Peyer's patch (tissue), 4 donors: Measurements from ENCODE around the gene ZNF184.

ENCODE experiments used
- CTCF ChIP-seq, 6 experiments: fragments of 450-650 bp in 4 of 6; fragments of 200-600 bp in 2 of 6; sonication (generic) in 1 of 6; IDR thresholded peaks; one replicate each; pipeline ENCODE4 v1.5.1; 2017 to 2019; ENCODE audit warnings: antibody characterized with exemption in 6 of 6, mild to moderate bottlenecking in 3 of 6, moderate library complexity in 1 of 6
- POLR2A ChIP-seq, 2 donors: fragments of 450-650 bp; IDR thresholded peaks; one replicate each; pipeline ENCODE4 v1.5.1; 2017; ENCODE audit warnings: antibody characterized with exemption in 2 of 2, mild to moderate bottlenecking in 2 of 2, moderate library complexity in 2 of 2

GRCh38 chr6:27478706-27479318 is 5.9 kb upstream of the ZNF184 start:
- TF ChIP-seq CTCF (IDR thresholded peaks at IDR 0.05) (no peak), POLR2A (IDR thresholded peaks at IDR 0.05) (no peak)
